22Rv1 (cell line): ENCODE results near the gene RSRC1.

Source experiments
- H3K27ac ChIP-seq: fragments of 450-650 bp; 2 replicates; pipeline ENCODE4 v1.5.1; 2017
- ZFX ChIP-seq: fragments of 450-650 bp; IDR thresholded peaks from 2 replicates; pipeline ENCODE4 v1.6.1; 2017; ENCODE audit warnings: antibody characterized with exemption, borderline replicate concordance
- TF ChIP-seq, protein P1 (sequence below): fragments of 450-650 bp; IDR thresholded peaks from 2 replicates; pipeline ENCODE4 v1.5.1; 2017; ENCODE audit warnings: mild to moderate bottlenecking

The RSRC1 gene

DNA sequence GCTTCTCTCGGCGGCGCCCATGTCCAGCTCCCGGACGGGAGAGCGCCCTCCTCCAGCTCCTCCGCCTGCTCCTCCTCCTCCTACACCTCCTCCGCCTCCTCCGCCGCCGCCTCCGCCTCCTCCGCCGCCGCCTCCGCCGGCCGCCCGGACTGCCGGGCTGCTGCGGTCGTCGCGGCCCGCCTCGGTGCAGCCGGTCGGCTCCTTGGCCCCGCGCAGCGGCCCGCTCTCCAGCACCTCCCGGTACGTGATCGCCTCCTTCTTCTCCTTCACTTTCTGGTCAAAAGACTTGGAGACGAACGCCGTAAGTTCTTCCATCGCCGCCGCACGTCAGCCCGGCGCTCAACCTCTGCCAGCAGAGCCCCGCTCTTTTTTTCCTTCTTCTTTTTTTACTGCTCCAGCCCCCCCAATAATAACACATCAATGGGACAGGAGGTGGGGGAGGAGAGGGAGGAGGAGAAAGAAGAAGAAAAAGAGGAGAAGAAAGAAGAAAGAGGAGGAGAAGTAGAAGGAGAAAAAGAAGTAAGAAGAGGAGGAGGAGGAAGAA, 4.1 kb upstream of the RSRC1 start:
- peak overlapping the region; percentile 17; the same call in 1 of the 2 replicates for H3K27ac ChIP-seq
- TF ChIP-seq ZFX, result no peak
- TF ChIP-seq, protein P1, sequence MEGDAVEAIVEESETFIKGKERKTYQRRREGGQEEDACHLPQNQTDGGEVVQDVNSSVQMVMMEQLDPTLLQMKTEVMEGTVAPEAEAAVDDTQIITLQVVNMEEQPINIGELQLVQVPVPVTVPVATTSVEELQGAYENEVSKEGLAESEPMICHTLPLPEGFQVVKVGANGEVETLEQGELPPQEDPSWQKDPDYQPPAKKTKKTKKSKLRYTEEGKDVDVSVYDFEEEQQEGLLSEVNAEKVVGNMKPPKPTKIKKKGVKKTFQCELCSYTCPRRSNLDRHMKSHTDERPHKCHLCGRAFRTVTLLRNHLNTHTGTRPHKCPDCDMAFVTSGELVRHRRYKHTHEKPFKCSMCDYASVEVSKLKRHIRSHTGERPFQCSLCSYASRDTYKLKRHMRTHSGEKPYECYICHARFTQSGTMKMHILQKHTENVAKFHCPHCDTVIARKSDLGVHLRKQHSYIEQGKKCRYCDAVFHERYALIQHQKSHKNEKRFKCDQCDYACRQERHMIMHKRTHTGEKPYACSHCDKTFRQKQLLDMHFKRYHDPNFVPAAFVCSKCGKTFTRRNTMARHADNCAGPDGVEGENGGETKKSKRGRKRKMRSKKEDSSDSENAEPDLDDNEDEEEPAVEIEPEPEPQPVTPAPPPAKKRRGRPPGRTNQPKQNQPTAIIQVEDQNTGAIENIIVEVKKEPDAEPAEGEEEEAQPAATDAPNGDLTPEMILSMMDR, result peak; percentile 25

DNA sequence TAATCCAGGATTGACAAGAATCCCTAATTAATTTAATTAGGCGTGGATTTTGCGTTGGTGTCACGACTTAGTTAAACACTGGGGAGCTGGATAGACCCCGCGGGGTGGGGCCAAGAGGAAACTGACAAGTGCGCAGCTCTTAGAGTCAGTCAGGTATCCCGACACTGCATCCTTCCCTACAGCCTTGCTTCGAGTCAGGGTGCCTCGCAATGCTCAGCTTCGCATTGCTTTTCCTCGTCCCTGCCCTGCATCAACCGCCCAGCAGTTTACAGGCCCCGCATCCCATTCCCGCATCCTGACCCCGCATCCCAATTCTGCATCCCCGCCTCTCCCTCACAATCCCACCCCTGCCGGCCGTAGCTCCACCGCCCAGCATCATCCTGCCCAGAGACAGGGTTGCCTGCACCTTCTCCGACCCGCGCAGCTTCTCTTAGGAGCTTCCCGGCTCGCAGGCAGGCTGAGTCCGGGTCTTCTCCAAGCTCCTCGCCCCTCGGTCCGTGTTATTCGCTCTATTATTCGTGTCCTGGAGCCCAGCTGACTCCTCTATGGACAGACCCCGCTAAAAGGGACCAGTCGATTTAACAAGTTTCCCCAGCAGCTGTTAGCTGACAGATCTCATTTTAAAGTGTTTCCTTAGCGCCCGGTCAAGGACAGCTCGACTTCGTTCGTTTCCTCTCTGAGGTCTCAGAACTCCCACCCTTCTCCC, 3.0 kb upstream of the RSRC1 start:
- H3K27ac ChIP-seq, result no peak overlapping the region

GRCh38 chr3:158107605-158108444, 2.1 kb upstream of the RSRC1 start:
- no peak overlapping the region for H3K27ac ChIP-seq
- no peak for TF ChIP-seq ZFX
- TF ChIP-seq, protein P1, result no peak

More for the DNA sequence above, 3.0 kb upstream of the RSRC1 start:
- no peak for TF ChIP-seq ZFX
- TF ChIP-seq, protein P1, result no peak

- TF ChIP-seq, protein P1, result no peak
- no peak for TF ChIP-seq ZFX
- no peak overlapping the region for H3K27ac ChIP-seq
Measured at GRCh38 chr3:158108445-158108985, 1.4 kb upstream of the RSRC1 start.

GRCh38 chr3:158109295-158109803, 540 bp upstream of the RSRC1 start:
- TF ChIP-seq, protein P1, result no peak
- no peak for TF ChIP-seq ZFX
- peak overlapping the region; percentile 93 for H3K27ac ChIP-seq

DNA sequence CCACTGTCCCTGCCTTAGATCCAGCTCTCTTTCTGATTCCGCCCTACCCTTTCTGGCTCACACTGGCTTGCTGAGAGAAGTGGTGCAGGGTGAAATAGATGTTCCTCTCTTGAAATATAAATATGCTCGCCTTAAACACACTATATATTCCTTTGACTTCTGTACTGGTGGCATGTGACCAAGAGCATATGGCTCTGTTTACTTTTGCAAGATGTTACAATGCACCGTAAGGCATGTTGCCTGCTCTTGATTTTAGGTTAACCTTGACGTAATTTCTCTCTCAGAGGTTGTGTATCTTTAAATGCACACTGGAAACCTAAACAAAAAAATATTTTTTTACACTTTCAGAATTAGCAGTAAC, 749 bp downstream of the RSRC1 start:
- no peak for TF ChIP-seq ZFX
- TF ChIP-seq, protein P1, result no peak
- peak overlapping the region; percentile 93 for H3K27ac ChIP-seq
